GM12892 (cell line): ENCODE measurements around the gene DCPS.
"Not testable (repeated sequence)": the region's sequence is repeated elsewhere in the genome, so short reads cannot be mapped to it uniquely, and the experiment has no call there.

ENCODE experiments used
- DNase-seq: peaks from one replicate; pipeline ENCODE4 v3.0.0; 2011; ENCODE audit not compliant: insufficient read length
- FAIRE-seq: peaks from 2 replicates; lab custom pipeline; 2011; peaks lifted over from hg19 to GRCh38; lab: Jason Lieb, UNC
- POLR2A ChIP-seq: IDR thresholded peaks from 2 replicates; pipeline ENCODE4 v1.6.1; 2011; ENCODE audit warnings: low read depth, low read length, control low read depth
- POLR2AphosphoS5 ChIP-seq: IDR thresholded peaks from 2 replicates; pipeline ENCODE4 v1.6.1; 2011; ENCODE audit warnings: low read depth, low read length, control low read depth
- TAF1 ChIP-seq: IDR thresholded peaks from 2 replicates; pipeline ENCODE4 v1.6.1; 2011; ENCODE audit warnings: low read depth, mild to moderate bottlenecking, control low read depth, low read length, borderline replicate concordance

Gene DCPS

DNA sequence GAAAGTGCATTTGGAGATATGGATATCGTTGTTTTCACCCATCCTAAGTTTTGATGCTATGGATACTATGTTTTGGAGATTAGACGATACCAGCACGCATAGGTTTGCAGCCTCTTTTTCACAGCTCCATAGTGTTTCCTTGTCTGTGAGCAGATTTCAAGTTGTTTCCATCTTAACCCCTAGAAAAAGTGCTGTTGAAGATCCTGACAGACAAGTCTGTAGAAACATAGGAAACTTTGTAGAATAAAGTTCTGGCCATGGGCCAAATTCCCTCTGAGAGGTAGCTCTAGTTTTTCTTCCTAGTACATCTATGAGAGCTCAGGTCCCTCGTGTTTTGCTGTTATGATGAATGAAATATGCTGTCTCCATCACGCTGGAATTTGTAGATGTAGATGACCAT is 84.0 kb downstream of the DCPS start:
- DNase-seq (no peak), FAIRE-seq (no peak)
- TF ChIP-seq TAF1, result no peak
- TF ChIP-seq POLR2A, result no peak
- TF ChIP-seq POLR2AphosphoS5, result no peak

DNA sequence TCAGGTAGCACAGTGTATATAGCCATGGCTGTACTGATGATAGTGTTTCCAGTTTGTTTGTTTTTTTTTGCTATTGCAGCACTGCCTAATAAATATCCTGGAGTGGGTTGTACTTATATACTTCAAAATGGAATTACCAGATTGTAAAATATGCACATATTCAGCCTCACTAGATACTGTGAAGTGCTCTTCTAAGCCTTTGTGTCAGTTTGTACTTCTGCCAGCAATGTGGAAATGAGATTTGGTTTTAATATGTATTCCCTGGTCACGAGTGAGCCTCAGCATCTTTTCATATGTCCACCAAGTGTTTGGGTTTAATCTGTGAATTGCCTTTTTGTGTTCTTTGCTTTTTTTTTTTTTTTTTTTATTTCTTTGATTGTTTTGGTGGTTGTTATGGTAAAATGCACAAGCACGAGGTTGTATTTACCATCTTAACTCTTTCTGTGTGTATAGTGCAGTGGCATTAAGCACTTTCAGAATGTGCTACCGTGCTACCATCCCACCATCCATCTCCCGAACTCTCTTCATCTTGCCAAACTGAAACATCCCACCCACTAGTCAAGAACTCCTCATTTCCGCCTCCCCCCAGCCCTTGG is 86.5 kb downstream of the DCPS start:
- TF ChIP-seq POLR2AphosphoS5, result no peak
- no peak for TF ChIP-seq TAF1
- TF ChIP-seq POLR2A, result no peak
- no peak for FAIRE-seq
- DNase-seq, result no peak

DNA sequence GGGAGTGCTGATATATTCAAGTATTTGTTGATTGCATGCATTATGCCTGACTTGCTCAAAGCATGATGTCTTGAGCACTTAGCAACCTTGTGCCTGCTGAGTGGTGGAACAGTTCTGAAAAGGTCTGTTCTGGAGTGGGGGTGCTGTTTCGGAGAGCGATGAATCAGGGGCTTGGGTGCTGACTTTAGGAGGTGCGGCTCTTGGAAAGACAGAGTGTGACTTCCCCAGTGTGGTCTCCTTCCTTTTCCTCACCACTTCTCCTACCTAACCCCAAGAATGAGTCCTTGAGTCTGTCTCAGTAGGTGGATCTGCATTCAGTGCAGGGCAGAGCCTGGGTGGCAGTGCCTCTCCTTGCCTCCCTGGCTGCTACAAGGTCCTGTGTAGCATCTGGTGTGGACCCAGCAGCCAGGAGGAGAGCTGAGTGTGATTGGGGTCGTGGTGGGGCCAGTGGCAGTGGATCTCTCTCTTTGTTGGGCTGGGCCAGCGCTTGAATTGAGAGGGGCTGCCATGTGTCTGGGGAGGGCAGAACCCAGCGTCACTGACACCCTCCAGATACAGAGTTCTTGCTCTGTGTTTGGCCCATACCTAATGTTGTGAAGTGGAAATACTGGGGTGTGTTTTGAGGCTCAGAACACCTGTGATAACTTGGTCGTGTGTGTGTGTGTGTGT is 87.6 kb downstream of the DCPS start:
- FAIRE-seq (peak; percentile 36), DNase-seq (no peak)
- TF ChIP-seq POLR2AphosphoS5 (no peak), POLR2A (no peak), TAF1 (no peak)

DNA sequence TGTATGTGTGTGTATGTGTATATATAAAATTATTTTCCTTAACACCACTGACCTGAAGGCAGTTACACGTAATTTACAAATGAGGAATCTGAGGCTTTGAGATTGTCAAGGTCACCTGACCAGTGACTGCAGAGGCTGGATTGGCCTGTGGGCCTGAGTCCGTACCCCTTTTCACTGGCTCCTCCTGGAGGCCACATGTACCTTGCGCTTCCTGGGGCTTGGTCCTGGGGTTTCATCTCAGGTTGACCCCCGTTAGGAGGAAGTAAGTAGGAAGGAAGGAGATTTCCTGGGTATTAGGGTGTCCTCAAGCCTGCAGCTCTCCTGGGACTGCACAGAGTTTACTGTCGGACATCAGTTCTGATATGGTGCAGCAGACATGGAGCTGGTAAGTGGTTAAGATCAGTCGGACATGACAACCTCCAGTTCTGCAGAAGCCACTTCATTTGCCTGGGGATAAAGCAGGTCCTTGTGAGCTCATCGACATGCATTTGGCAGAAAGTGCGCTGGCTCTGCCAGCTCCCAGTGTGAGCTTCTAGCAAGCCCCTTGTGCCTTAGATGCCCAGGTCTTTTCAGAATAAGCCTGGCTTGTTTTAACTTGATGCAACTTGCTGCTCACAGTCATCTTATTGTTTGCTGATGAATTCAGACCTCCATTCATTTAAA is 88.2 kb downstream of the DCPS start:
- TF ChIP-seq POLR2AphosphoS5, result no peak
- TF ChIP-seq POLR2A, result no peak
- TF ChIP-seq TAF1, result no peak
- FAIRE-seq (peak; percentile 74), DNase-seq (no peak)

DNA sequence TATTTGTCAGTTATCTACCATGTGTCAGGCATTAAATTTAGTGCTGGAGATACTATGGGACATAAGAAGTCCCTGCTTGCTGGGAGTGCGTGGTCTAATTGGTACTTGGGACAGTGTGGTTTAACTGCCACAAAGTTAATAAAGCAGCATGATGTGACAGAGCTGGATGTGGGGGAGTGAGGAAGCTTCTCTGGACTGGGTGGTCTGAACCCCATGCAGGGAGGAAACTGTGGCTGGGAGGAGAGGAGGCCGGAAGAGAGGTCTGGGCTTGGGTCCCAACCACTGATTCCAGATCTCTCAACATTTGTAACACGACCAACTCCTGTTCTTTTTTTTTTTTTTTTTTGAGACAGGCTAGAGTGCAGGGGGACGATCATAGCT is 88.8 kb downstream of the DCPS start:
- DNase-seq, result no peak
- peak; percentile 73 for FAIRE-seq
- TF ChIP-seq TAF1, result no peak
- TF ChIP-seq POLR2A, result no peak
- TF ChIP-seq POLR2AphosphoS5, result no peak

DNA sequence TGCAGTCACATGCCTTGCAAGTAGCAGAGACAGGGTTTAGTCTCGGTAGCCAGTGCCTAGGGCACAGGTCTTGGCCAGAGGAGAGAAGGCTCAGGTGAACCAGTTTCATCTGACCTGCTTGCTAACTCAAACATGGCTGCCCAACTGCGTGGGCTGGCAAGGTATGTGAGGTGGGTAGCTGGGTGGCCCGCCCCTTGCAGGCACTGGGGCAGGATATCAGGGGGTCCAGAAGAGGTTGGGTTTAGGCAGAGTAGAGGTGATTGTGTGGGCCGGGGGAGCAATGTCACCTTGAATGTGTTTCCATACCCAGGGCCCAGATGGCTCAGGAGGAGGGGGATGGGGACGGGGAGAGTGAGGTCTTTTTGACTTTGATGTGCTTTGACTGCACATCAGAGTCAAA is 89.3 kb downstream of the DCPS start:
- TF ChIP-seq POLR2A (no peak), TAF1 (no peak), POLR2AphosphoS5 (no peak)
- DNase-seq (no peak), FAIRE-seq (no peak)

DNA sequence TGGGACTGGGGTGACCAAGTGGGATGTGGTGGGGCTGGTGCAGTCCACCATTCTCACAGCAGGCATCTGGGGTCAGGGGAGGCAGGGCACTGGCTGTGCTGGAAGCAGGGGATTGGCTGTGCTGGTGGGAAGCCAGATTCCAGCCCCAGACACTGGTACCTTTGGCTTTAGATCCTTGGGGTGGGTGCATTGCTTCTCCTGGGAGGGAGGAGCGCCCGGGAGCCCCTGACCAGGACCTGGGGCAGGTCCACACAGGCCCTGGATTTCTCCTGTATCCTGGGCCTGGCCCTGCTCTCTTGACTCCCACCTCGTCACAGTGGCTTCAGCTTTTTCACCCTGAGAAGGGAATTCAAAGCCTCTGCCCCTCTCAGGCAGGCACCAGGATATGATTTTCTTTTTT is 90.2 kb downstream of the DCPS start:
- TF ChIP-seq POLR2AphosphoS5, result no peak
- TF ChIP-seq TAF1, result no peak
- no peak for TF ChIP-seq POLR2A
- DNase-seq (no peak), FAIRE-seq (no peak)

DNA sequence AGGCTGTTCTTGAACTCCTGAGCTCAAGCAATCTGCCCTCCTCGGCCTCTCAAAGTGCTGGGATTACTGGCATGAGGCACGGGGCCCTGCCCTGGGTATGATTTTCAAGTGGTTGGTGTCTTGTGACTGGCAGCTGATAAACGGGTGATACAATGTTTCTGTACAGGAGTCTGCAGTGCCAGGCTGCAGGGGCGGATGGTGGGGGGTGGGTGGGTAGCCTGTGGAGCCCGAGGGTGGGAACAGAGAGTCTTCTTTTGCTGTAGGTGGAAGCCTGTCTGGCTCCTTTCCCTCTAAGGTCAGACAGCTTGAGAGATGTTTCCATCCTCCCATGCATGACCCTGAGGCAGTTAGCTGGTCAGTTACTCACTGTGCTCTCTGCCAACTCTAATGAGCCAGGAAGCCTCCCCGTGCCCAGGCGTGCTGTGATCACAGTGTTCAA is 90.8 kb downstream of the DCPS start:
- not testable (repeated sequence) for FAIRE-seq, DNase-seq
